ENCODE results near the gene SREBF2.

SREBF2 gene

GRCh38 chr22:41922328-41922727, 89.4 kb downstream of the SREBF2 start:
- no peak for DNase-seq (ENCODE audit: low spot score)

- DNase-seq (ENCODE audit: low spot score) = no peak
These were observed 90.2 kb downstream of the SREBF2 start for GRCh38 chr22:41922940-41923594.

- no peak for DNase-seq (ENCODE audit: low spot score)
These were observed 90.8 kb downstream of the SREBF2 start for GRCh38 chr22:41923595-41924276.

GRCh38 chr22:41925783-41926460, 93.0 kb downstream of the SREBF2 start:
- DNase-seq (ENCODE audit: low spot score) = no peak

GRCh38 chr22:41927813-41928212, 94.9 kb downstream of the SREBF2 start:
- DNase-seq (ENCODE audit: low spot score) = no peak

GRCh38 chr22:41928593-41929417, 95.9 kb downstream of the SREBF2 start:
- no peak for DNase-seq (ENCODE audit: low spot score)

GRCh38 chr22:41929418-41929810, 96.5 kb downstream of the SREBF2 start:
- no peak for DNase-seq (ENCODE audit: low spot score)

- no peak for DNase-seq (ENCODE audit: low spot score)
These were observed 98.9 kb downstream of the SREBF2 start for GRCh38 chr22:41931701-41932269.

GRCh38 chr22:41932353-41932752, 99.4 kb downstream of the SREBF2 start:
- DNase-seq (ENCODE audit: low spot score) = no peak

- no peak for DNase-seq (ENCODE audit: low spot score)
These were observed 100.7 kb downstream of the SREBF2 start for GRCh38 chr22:41933411-41934177.

- no peak for DNase-seq (ENCODE audit: low spot score)
These were observed 101.5 kb downstream of the SREBF2 start for GRCh38 chr22:41934284-41935014.

GRCh38 chr22:41935015-41935351, 102.1 kb downstream of the SREBF2 start:
- DNase-seq (ENCODE audit: low spot score) = no peak

GRCh38 chr22:41935509-41935908, 102.6 kb downstream of the SREBF2 start:
- no peak for DNase-seq (ENCODE audit: low spot score)

GRCh38 chr22:41936894-41937169, 103.9 kb downstream of the SREBF2 start:
- DNase-seq (ENCODE audit: low spot score) = no peak

- DNase-seq (ENCODE audit: low spot score) = no peak
These were observed 107.3 kb downstream of the SREBF2 start for GRCh38 chr22:41939981-41940831.

- DNase-seq (ENCODE audit: low spot score) = peak; percentile 90
These were observed 108.2 kb downstream of the SREBF2 start for GRCh38 chr22:41940832-41941765.

- DNase-seq (ENCODE audit: low spot score) = no peak
These were observed 110.8 kb downstream of the SREBF2 start for GRCh38 chr22:41943661-41944209.

GRCh38 chr22:41946629-41947423, 113.9 kb downstream of the SREBF2 start, which contains the start of gene CENPM:
Gene CENPM, minus strand, starts transcription at chr22:41947152. Its CDS starts 76 bp downstream, at chr22:41947076.
- peak; percentile 98 for DNase-seq (ENCODE audit: low spot score)

Measured in hepatic stellate cell (primary cell).